MCF 10A (cell line): ENCODE data around the gene ARL15. TPM values are rescaled to one million over a fixed set of nuclear protein-coding genes. Genes with fewer than 3 reads are reported as not detected.

ENCODE experiments used
- BruUV-seq: library from RNA; stranded (reverse); fragments of 400-500 nt; replicated peaks from 2 replicates; lab custom pipeline; 2021; lab: Mats Ljungman, UMichigan
- CTCF ChIA-PET: fragments of 300-600 bp; sonication (Branson Sonifier 250); formaldehyde crosslinking; extraction: SDS; loops from one replicate; lab custom pipeline; 2021; ENCODE audit warnings: antibody characterized with exemption, inconsistent platforms; lab: Yijun Ruan, JAX
- POLR2A ChIA-PET: fragments of 300-600, 350-650 bp; sonication (Branson Sonifier 250); formaldehyde crosslinking; extraction: SDS; loops from one replicate; lab custom pipeline; 2020; ENCODE audit warnings: antibody characterized with exemption, inconsistent platforms; lab: Yijun Ruan, JAX
- DNase-seq: peaks from one replicate; pipeline ENCODE4 v3.0.0-alpha.2; 2018; ENCODE audit not compliant: unreplicated experiment
- H3K27ac Mint-ChIP-seq: one replicate; pipeline ENCODE4 v1.8.0; 2022; ENCODE audit warnings: mild to moderate bottlenecking, low read depth, mixed read lengths; ENCODE audit not compliant: unreplicated experiment
- H3K27me3 Mint-ChIP-seq: one replicate; pipeline ENCODE4 v1.8.0; 2022; ENCODE audit warnings: mixed read lengths; ENCODE audit not compliant: insufficient read depth, unreplicated experiment
- H3K36me3 Mint-ChIP-seq: one replicate; pipeline ENCODE4 v1.8.0; 2022; ENCODE audit warnings: mild to moderate bottlenecking, moderate library complexity, mixed read lengths; ENCODE audit not compliant: insufficient read depth, unreplicated experiment
- H3K4me1 Mint-ChIP-seq: one replicate; pipeline ENCODE4 v1.8.0; 2022; ENCODE audit warnings: mixed read lengths; ENCODE audit not compliant: insufficient read depth, unreplicated experiment
- H3K4me3 Mint-ChIP-seq: one replicate; pipeline ENCODE4 v1.8.0; 2022; ENCODE audit warnings: mild to moderate bottlenecking, moderate library complexity, mixed read lengths; ENCODE audit not compliant: unreplicated experiment
- H3K9me3 Mint-ChIP-seq: one replicate; pipeline ENCODE4 v1.8.0; 2022; ENCODE audit warnings: mixed read lengths; ENCODE audit not compliant: unreplicated experiment
- intact Hi-C: fragments of 100-400 bp; cut with micrococcal nuclease; formaldehyde crosslinking; loops from 2 replicates; pipeline ENCODE4 v1.14.1; 2022
- total RNA-seq: library from RNA; stranded (reverse); gene quantifications from 2 replicates; pipeline ENCODE4 v1.2.3, GENCODE V29; 2022
- TF ChIP-seq, protein P1 (sequence below): fragments of 200-600 bp; IDR thresholded peaks from one replicate; pipeline ENCODE4 v1.8.0; 2022; ENCODE audit warnings: antibody characterized with exemption, mild to moderate bottlenecking; ENCODE audit not compliant: unreplicated experiment

Gene ARL15
- total RNA-seq, 1 experiment from 2014 or later, result 11.3 TPM

DNA sequence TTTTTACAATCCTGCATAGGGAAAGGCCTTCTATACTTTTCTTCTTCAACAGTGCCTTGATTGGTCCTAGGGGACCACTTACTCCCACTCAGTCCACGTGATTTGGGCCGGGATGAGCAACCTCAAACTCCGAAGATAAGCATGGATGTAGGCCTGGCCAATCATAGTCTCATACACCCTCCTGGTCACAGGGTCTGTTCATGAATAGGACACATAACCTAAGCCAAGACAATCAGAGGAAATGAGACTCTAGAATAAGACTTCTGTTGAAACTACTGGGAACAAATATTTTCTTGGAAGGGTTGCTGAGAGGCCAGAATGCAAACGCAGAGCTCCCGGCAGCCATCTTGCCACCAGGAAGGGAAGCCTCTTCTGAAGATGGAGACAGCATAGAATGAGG, 68.1 kb downstream of the ARL15 start:
- TF ChIP-seq, protein P1, sequence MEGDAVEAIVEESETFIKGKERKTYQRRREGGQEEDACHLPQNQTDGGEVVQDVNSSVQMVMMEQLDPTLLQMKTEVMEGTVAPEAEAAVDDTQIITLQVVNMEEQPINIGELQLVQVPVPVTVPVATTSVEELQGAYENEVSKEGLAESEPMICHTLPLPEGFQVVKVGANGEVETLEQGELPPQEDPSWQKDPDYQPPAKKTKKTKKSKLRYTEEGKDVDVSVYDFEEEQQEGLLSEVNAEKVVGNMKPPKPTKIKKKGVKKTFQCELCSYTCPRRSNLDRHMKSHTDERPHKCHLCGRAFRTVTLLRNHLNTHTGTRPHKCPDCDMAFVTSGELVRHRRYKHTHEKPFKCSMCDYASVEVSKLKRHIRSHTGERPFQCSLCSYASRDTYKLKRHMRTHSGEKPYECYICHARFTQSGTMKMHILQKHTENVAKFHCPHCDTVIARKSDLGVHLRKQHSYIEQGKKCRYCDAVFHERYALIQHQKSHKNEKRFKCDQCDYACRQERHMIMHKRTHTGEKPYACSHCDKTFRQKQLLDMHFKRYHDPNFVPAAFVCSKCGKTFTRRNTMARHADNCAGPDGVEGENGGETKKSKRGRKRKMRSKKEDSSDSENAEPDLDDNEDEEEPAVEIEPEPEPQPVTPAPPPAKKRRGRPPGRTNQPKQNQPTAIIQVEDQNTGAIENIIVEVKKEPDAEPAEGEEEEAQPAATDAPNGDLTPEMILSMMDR, result no peak
- intact Hi-C loops, result loop anchor here (2.0 to 10.0 kb wide), 3 partner anchors 69 to 653 kb away; partner anchors contain the start of gene ARL15
- no peak for DNase-seq
- Mint-ChIP-seq H3K4me1 (no peaks in the 10 kb centered on the region), H3K9me3 (no peaks in the 10 kb centered on the region), H3K36me3 (no peaks in the 10 kb centered on the region), H3K27me3 (no peaks in the 10 kb centered on the region), H3K4me3 (no peak overlapping the region), H3K27ac (peak overlapping the region; percentile 16)
- ChIA-PET POLR2A (no interaction called here), CTCF (interaction anchor here (0.6 to 8.2 kb wide), 9 partner anchors 8 to 366 kb away, joined by 4 to 134 read pairs (median 11); partner anchors contain the start of gene HSPB3)
- BruUV-seq, result no TSS peak

DNA sequence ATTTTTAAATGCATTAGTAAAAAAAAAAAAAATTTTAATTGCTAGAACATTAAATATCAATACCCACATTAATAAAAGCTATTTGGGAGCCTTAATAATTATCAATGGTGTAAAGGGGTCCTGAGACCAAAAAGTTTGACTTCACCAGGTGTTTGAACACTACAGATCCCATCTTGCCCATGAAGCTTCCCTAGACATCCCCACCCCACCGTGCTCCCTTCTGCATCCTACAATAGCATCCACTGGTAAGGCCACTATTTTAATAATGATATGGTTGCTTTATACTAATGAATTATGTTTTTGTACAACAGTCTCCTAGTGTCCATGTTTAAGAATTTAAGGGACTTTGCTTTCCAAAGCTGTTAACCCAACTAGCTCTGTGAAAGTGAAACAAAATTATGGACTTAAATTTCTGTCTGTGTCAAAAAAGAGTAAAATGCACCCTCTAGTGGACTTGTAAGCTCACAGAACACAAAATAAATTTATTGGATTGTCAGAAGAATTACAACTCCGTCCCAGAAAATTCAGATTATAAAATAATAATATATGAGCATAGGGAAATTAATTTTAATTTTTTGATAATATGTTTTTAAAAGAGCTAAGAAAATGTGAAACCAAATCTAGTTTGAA, 76.0 kb downstream of the ARL15 start:
- intact Hi-C loops, result no loop called here
- TF ChIP-seq, protein P1, result peak; percentile 52
- Mint-ChIP-seq H3K36me3 (peaks cover 1% of the 10 kb centered on the region), H3K27ac (no peak overlapping the region), H3K4me1 (peaks cover under 1% of the 10 kb centered on the region), H3K27me3 (no peaks in the 10 kb centered on the region), H3K9me3 (no peaks in the 10 kb centered on the region), H3K4me3 (no peak overlapping the region)
- POLR2A ChIA-PET, result interaction anchor here (0.6 to 1.1 kb wide), 4 partner anchors 9 to 192 kb away, joined by 3 read pairs; partner anchors contain the start of gene ARL15
- DNase-seq, result peak; percentile 36
- CTCF ChIA-PET, result interaction anchor here (0.5 to 2.4 kb wide), 51 partner anchors 9 to 1286 kb away, joined by 3 to 20 read pairs (median 3); partner anchors contain the start of genes ARL15, HSPB3 and SNX18
- no TSS peak for BruUV-seq

DNA sequence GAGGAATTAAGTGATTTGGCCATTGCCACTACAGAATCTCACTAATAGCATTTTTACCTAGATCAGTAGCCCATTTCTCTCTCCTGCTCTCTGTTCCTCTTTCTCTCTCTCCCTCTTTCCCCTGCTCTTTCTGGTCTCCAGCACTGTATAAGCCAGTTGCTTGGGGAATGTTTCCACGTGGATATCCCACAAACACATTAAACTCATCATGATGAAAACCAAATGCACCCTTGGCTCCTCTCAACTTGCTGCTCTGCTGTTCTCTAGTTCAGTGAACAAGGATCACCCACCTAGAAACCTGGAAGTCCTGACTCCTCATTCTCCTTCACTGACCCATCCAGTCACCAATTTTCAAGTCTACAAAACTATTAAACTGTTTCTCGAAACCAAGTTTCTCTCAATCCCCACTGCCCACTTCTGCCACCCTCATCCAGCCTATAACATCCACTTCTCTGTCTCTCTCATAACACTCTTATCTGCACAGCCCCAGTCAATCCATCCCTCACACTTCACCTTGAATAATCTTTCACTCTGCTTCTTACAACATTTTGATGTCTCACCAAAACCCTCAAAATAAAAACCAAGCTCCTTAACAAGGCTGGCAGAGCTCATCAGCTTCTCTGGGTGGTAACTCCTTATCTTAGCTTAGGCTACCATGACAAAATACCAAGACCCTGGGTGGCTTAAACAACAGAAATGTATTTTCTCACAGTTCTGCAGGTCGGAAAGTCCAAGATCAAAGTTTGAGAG, 79.3 kb downstream of the ARL15 start:
- Mint-ChIP-seq H3K27me3 (no peaks in the 10 kb centered on the region), H3K4me1 (peaks cover 5% of the 10 kb centered on the region), H3K27ac (no peak overlapping the region), H3K9me3 (no peaks in the 10 kb centered on the region), H3K36me3 (peaks cover 7% of the 10 kb centered on the region), H3K4me3 (no peak overlapping the region)
- BruUV-seq, result no TSS peak
- CTCF ChIA-PET, result interaction anchor here (0.6 to 1.7 kb wide), 10 partner anchors 9 to 1108 kb away, joined by 3 to 7 read pairs (median 4); no protein-coding TSS in a partner anchor
- intact Hi-C loops, result no loop called here
- DNase-seq, result no peak
- POLR2A ChIA-PET, result no interaction called here
- TF ChIP-seq, protein P1, result no peak
